ENCODE measurements around the gene LOXL1.

Gene LOXL1

DNA sequence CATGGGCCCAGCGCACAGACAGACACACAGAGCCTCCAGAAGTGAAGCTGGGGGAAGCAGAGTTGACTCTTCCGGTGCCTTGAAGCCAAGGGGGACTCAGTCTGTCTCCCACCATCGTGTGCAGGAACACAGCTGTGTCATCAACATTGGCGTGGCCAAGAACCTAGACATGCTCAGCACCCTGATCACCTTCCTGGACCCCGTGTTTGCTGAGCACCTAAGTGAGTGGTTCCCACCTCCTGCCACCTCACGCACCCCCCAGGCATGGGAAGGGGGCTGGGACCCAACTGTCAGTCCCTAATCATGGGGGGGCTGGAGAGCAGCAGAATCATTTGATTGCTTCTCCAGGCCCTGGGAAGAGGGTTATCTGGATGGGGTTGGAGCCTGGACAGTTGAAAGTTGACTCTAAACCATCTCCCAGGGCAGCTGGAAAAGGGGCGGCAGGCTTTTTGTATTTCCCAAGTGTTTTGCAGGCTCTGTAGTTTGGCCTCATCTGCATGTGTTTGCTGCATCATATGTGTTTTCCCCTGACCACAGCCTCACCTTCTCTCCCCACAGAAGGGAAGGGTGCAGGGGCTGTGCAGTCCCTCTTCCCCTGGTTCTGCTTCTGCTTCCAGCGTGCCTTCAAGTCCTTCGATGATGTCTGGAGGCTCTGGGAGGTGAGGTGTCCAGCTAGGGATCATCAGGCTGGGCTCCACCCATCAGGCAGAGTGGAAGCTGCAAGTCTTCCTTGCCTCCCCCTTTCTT, 40.1 kb upstream of the LOXL1 start:
- Mint-ChIP-seq H3K4me3 (no peak overlapping the region), H3K27ac (no peak overlapping the region), H3K9me3 (no peaks in the 10 kb centered on the region), H3K4me1 (no peaks in the 10 kb centered on the region), H3K36me3 (ENCODE audit: low read depth) (no peaks in the 10 kb centered on the region), H3K27me3 (ENCODE audit: low read depth, poor library complexity) (peaks cover 64% of the 10 kb centered on the region)
- TF ChIP-seq CTCF (IDR thresholded peaks at IDR 0.05), result no peak
- no peak for DNase-seq

GRCh38 chr15:73886717-73887345, 39.4 kb upstream of the LOXL1 start:
- DNase-seq, result no peak
- no peak overlapping the region for H3K4me3 Mint-ChIP-seq
- TF ChIP-seq CTCF (IDR thresholded peaks at IDR 0.05), result no peak
- peaks cover 57% of the 10 kb centered on the region for H3K27me3 Mint-ChIP-seq (ENCODE audit: low read depth, poor library complexity)
- H3K4me1 Mint-ChIP-seq, result no peaks in the 10 kb centered on the region
- no peaks in the 10 kb centered on the region for H3K9me3 Mint-ChIP-seq
- no peak overlapping the region for H3K27ac Mint-ChIP-seq
- H3K36me3 Mint-ChIP-seq (ENCODE audit: low read depth), result no peaks in the 10 kb centered on the region

DNA sequence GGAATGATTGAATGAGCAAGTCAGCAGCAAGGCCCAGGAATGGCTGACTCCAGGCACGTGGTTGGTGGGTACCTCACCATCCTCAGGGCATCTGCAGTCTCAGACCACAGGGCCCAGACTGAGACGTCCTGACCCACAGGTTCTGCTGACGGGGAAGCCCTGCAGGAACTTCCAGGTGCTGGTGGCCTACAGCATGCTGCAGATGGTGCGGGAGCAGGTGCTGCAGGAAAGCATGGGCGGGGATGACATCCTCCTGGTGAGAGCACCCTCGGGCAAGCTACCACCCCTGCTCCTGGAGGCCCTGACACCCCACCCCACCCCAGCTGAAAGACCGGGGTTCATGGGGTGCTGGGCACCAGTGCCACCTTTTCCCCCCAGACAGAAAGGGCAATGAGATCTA, 38.8 kb upstream of the LOXL1 start:
- Mint-ChIP-seq H3K9me3 (no peaks in the 10 kb centered on the region), H3K4me1 (no peaks in the 10 kb centered on the region), H3K36me3 (ENCODE audit: low read depth) (no peaks in the 10 kb centered on the region), H3K27ac (no peak overlapping the region), H3K4me3 (no peak overlapping the region), H3K27me3 (ENCODE audit: low read depth, poor library complexity) (peaks cover 51% of the 10 kb centered on the region)
- DNase-seq, result no peak
- no peak for TF ChIP-seq CTCF (IDR thresholded peaks at IDR 0.05)

DNA sequence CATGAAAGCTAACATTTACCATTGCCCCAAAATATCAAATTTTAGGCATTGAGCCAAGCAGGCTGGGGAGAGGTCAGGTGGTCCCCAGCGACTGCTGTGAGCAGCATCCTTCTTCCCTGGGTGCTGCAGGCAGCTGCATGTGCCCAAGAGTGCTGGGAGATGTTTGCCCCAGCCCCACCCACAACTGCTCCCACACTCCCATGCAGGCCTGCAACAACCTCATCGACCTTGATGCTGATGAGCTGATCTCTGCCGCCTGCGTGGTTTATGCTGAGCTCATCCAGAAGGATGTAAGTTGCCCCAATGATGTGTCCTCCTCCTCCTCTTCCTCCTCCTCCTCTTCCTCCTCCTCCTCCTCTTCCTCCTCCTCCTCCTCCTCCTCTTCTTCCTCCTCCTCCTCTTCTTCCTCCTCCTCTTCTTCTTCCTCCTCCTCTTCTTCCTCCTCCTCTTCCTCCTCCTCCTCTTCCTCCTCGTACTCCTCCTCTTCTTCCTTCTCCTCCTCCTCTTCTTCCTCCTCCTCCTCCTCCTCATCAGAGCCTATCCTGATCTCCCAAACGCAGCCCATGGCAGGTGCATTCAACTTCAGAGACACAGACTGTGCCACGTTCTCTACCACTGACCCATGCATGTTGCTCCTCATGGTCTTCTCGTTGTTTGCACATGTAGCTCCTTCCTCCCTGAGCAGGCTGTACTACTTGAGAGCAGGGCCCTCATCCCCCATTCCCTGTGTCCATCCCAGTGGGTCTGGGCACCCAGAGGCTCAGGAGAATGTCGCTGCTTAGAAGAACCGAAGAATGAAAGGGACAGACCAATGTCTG, 37.8 kb upstream of the LOXL1 start:
- Mint-ChIP-seq H3K4me1 (no peaks in the 10 kb centered on the region), H3K9me3 (no peaks in the 10 kb centered on the region), H3K27me3 (ENCODE audit: low read depth, poor library complexity) (peaks cover 54% of the 10 kb centered on the region), H3K27ac (no peak overlapping the region), H3K36me3 (ENCODE audit: low read depth) (no peaks in the 10 kb centered on the region), H3K4me3 (no peak overlapping the region)
- no peak for TF ChIP-seq CTCF (IDR thresholded peaks at IDR 0.05)
- DNase-seq, result no peak

DNA sequence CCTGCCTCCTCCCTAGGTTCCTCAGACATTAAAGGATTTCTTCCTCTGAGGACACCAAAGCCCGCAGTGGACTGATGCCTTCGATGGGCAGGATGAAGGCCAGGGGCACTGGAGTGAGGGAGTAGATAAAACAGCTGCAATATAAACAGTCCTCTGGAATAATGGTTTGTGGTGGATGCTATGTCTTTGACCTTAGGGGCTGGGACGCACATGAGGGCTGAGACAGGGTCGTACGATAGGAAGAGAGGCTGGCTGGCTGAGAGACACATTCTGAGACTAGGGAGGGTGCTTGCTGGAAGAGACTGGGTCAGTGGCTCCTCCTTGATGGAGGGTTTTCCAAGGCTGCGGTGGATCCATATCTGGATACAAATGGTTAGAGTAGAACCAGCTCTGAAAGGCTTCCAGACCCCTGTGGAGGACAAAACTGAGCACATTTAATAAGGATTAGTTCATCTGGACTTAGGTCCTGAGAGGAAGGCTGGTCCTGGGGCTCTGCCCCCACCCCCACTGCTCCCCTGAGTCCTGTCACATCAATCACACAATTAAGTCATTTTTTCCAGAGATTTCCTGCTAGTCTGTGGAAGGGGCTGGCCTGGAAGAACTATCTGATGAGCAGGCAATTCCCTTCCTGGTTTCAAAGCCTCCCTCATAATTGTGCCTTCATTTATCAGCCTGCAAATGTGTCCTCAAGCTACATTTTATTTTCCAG, 37.1 kb upstream of the LOXL1 start:
- Mint-ChIP-seq H3K9me3 (no peaks in the 10 kb centered on the region), H3K4me1 (no peaks in the 10 kb centered on the region), H3K36me3 (ENCODE audit: low read depth) (no peaks in the 10 kb centered on the region), H3K27me3 (ENCODE audit: low read depth, poor library complexity) (peaks cover 56% of the 10 kb centered on the region), H3K4me3 (no peak overlapping the region), H3K27ac (no peak overlapping the region)
- DNase-seq, result no peak
- TF ChIP-seq CTCF (IDR thresholded peaks at IDR 0.05), result no peak

Data from nephron progenitor cell (in vitro differentiated cells).